Measurements from ENCODE around the gene LVRN.
"Not testable (repeated sequence)": the region's sequence is repeated elsewhere in the genome, so short reads cannot be mapped to it uniquely, and the experiment has no call there.

Gene LVRN

GRCh38 chr5:115962239-115962564 is at the start of gene LVRN:
Gene LVRN, plus strand, starts transcription at chr5:115962475. Its CDS starts 143 bp downstream, at chr5:115962618.
- no peak for TF ChIP-seq CTCF (IDR thresholded peaks at IDR 0.05; ENCODE audit: unreplicated experiment in 3 of 3)
- Mint-ChIP-seq H3K4me3 (peak within 1 kb of the TSS in 2 of 3 experiments; percentile 54 to 58), H3K27me3 (ENCODE audit: low read depth) (peaks cover 40% of the 10 kb centered on the region), H3K27ac (no peak within 1 kb of the TSS), H3K4me1 (no peaks in the 10 kb centered on the region), H3K9me3 (peaks cover 7% of the 10 kb centered on the region), H3K36me3 (ENCODE audit: low read depth) (no peaks in the 10 kb centered on the region)

GRCh38 chr5:115913623-115914400 is 48.5 kb upstream of the LVRN start:
- not testable (repeated sequence) for H3K4me1 Mint-ChIP-seq; H3K27me3 Mint-ChIP-seq (ENCODE audit: low read depth); H3K4me3 Mint-ChIP-seq; H3K9me3 Mint-ChIP-seq
- peak overlapping the region in 1 of 3 experiments; percentile 42 for H3K27ac Mint-ChIP-seq
- H3K36me3 Mint-ChIP-seq (ENCODE audit: low read depth): peaks cover 21% of the 10 kb centered on the region

GRCh38 chr5:115920171-115920725 is 42.0 kb upstream of the LVRN start:
- no peak overlapping the region for H3K4me3 Mint-ChIP-seq
- H3K27me3 Mint-ChIP-seq (ENCODE audit: low read depth): no peaks in the 10 kb centered on the region
- peaks cover 3% of the 10 kb centered on the region for H3K9me3 Mint-ChIP-seq
- H3K4me1 Mint-ChIP-seq: peaks cover 26% of the 10 kb centered on the region
- TF ChIP-seq CTCF (IDR thresholded peaks at IDR 0.05; ENCODE audit: unreplicated experiment in 3 of 3): no peak
- peak overlapping the region; percentile 25 to 48 (median 31) for H3K27ac Mint-ChIP-seq
- peaks cover 19% of the 10 kb centered on the region for H3K36me3 Mint-ChIP-seq (ENCODE audit: low read depth)

- not testable (repeated sequence) for H3K9me3 Mint-ChIP-seq; H3K27ac Mint-ChIP-seq; H3K36me3 Mint-ChIP-seq (ENCODE audit: low read depth); H3K4me3 Mint-ChIP-seq; H3K27me3 Mint-ChIP-seq (ENCODE audit: low read depth); H3K4me1 Mint-ChIP-seq
These were observed 33.5 kb upstream of the LVRN start for GRCh38 chr5:115928578-115929407.

- H3K27ac Mint-ChIP-seq; H3K27me3 Mint-ChIP-seq (ENCODE audit: low read depth); H3K4me1 Mint-ChIP-seq; H3K36me3 Mint-ChIP-seq (ENCODE audit: low read depth); H3K4me3 Mint-ChIP-seq; H3K9me3 Mint-ChIP-seq: not testable (repeated sequence)
These were observed 32.1 kb upstream of the LVRN start for GRCh38 chr5:115930171-115930570.

GRCh38 chr5:115930630-115931337 is 31.5 kb upstream of the LVRN start:
- H3K4me3 Mint-ChIP-seq: no peak overlapping the region
- H3K36me3 Mint-ChIP-seq (ENCODE audit: low read depth): no peaks in the 10 kb centered on the region
- H3K27ac Mint-ChIP-seq: no peak overlapping the region
- no peak for TF ChIP-seq CTCF (IDR thresholded peaks at IDR 0.05; ENCODE audit: unreplicated experiment in 3 of 3)
- no peaks in the 10 kb centered on the region for H3K9me3 Mint-ChIP-seq
- no peaks in the 10 kb centered on the region for H3K4me1 Mint-ChIP-seq
- no peaks in the 10 kb centered on the region for H3K27me3 Mint-ChIP-seq (ENCODE audit: low read depth)

- no peak overlapping the region for H3K27ac Mint-ChIP-seq
- H3K27me3 Mint-ChIP-seq (ENCODE audit: low read depth): no peaks in the 10 kb centered on the region
- no peaks in the 10 kb centered on the region for H3K36me3 Mint-ChIP-seq (ENCODE audit: low read depth)
- no peaks in the 10 kb centered on the region for H3K4me1 Mint-ChIP-seq
- TF ChIP-seq CTCF (IDR thresholded peaks at IDR 0.05; ENCODE audit: unreplicated experiment in 3 of 3): no peak
- no peaks in the 10 kb centered on the region for H3K9me3 Mint-ChIP-seq
- H3K4me3 Mint-ChIP-seq: no peak overlapping the region
These were observed 29.3 kb upstream of the LVRN start for GRCh38 chr5:115932991-115933390.

Data from nephron (organoid).